OCI-M1 (cell line): ENCODE data around the gene PPP1R2B.

Experiments
- DNase-seq: peaks from one replicate; lab custom pipeline; 2025; lab: John Stamatoyannopoulos, UW

PPP1R2B gene

DNA sequence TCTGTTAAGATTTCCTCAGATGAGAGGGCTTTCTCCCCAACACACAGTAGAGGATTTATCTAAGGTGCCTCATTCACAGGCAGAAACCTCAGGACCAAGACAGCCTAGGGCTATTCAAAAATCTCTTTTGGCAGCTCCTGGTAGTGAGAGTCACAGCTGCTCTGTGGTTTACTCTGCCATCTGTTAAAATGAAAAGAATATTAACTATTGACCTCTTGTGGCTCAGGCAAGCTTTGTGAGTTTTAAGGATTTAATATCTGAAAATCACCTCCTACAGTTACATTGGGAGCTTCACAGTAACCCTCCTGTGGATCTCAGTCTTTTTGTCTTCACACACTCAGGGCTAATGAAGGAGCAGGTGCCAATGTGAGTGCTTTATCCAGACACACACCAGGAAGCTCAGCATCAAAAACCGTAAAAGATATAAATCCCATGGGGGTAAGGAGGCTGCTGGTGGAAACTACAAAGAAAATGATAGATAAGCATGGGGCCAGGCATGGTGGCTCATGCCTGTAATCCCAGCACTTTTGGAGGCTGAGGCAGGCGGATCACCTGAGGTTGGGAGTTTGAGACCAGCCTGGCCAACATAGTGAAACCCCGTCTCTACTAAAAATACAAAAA, 29.7 kb downstream of the PPP1R2B start:
- no peak for DNase-seq

DNA sequence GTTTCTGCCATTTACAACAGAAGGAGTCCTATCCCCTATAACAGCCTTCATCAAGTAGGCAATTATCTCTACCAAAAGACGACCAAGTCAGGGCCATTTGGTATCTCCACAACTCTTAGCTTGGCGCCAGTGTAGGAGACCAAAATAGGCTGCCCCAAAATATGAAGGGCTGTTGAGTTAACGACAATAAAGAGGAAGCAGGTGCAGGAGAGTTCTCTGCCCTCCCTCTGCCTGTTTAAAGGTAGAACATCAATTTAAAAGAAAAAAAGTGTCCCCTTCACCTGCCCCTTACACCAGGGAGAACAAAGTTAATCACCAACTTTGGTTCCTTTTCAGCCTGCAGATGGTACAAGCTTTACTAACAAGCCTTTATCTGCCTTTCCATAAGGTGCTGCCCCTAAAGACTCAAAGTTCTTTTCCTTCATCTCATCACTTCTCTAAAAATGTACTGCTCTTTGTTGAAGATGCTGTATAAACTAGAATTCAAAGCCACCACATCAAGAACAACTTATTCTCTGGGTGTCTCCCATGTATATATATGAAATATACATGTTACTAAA, 33.3 kb downstream of the PPP1R2B start:
- DNase-seq = no peak

DNA sequence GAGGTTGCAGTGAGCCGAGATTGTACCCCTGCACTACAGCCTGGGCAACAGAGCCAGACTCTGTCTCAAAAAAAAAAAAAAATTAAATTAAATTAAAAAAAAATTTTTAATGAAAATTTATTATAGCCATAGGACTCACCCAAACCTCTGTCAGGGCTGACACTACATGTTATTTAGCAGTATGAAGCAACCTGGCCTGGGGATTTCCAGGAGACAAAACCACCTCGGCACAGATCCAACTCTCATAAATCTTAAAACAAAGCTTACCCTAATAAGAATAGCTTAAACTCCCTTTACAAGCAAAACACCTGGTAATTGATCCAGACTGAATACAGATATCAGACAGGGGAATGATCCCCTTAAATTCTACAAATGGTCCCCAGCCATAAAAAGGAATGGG, 38.4 kb downstream of the PPP1R2B start:
- no peak for DNase-seq

DNA sequence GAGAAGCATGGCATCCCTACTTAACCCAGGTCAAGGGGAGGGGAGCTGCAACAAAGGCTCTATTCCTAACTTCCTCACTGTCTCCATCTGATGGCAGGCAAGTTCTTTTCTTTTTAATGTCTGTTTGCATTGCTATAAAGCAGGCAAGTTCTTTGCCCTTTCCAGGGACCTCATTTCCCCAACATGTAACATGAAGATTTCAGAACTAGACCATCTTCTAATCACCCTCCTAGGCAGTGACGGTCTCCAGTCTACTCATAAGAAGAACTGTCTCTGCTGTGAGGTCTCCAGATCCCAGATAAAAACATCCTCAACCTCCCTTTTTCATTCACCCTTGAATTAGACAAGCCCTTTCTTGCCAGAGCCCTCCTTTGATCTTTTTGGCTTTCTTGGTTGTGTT, 42.1 kb downstream of the PPP1R2B start:
- no peak for DNase-seq

DNA sequence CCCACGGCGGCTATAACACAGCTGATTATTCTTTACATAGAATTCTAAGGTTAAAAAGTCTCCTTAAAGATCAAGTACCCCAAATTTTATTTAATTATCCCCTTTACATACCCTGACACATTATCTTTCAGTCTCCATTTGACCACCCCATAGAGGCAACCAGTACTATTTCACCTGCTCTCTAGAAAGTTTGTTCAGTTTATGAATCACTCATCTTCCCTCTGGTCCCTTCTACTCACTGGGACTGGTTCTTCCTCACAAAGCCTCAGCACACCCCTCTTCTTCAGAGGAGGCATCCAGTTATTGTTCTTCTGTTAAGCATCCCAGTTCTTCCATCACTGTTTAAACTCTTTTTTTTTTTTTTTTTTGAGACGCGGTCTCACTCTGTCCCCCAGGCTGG, 42.8 kb downstream of the PPP1R2B start:
- DNase-seq = no peak

DNA sequence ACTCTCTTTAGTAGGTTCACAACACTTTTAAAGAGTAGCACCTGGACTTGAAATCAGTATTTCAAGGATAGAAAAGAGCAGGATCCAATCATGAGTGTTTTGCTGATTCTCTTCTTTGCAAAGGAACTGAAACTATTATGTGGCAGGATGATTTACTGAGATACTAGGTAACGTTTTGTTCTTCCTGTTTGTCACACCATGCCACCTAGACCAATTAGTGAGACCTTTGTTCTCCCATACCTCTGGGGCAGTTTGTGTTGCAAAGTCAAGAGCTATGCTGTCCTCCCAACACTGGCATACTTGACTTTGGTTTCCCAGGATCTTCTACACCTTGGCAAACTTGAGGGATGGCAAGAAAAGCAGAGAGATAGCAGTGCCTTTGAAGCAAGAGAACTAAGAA, 43.4 kb downstream of the PPP1R2B start:
- DNase-seq = no peak

DNA sequence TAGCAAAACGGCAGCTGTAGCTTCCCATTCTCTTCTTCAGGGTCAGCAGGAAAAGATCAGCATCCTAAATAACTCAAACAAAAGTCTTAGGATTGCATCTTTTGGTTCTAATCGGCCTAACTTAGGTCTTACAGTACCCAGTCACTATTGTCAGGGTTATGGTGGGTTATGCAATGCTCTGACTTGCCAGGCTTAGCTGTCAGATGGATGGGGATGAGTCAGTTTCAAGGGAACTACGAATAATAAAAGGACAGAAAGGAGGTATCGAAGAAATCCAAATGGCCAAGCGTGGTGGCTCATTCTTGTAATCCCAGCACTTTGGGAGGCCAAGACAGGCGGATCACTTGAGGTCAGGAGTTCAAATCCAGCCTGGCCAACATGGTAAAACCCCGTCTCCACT, 46.5 kb downstream of the PPP1R2B start:
- no peak for DNase-seq
